SK-N-SH (cell line): ENCODE results near the gene THEMIS2. TPM values are rescaled to one million over a fixed set of nuclear protein-coding genes. Genes with fewer than 3 reads are reported as not detected.

Source experiments
- CTCF ChIA-PET: fragments of 300-600, 350-600 bp; formaldehyde crosslinking; extraction: SDS; loops from one replicate; lab custom pipeline; 2021; lab: Yijun Ruan, JAX
- POLR2A ChIA-PET: fragments of 350-600 bp; sonication (Branson Sonifier 250); formaldehyde crosslinking; extraction: SDS; loops from one replicate; lab custom pipeline; 2020; ENCODE audit warnings: antibody characterized with exemption, inconsistent platforms; lab: Yijun Ruan, JAX
- DNase-seq: peaks from one replicate; pipeline ENCODE4 v3.0.0; 2012
- H2AFZ ChIP-seq: fragments of 200-600 bp; sonication (generic); 2 replicates; pipeline ENCODE4 v1.8.1; 2016; ENCODE audit warnings: antibody characterized with exemption, mild to moderate bottlenecking, low read depth
- H3F3A ChIP-seq: fragments of 200-600 bp; sonication (generic); replicated peaks from 2 replicates; pipeline ENCODE3; 2016; ENCODE audit warnings: antibody characterized with exemption, mild to moderate bottlenecking; ENCODE audit not compliant: insufficient read depth
- H3K27ac ChIP-seq, 2 experiments: fragments of 200-500 bp in 1 of 2; fragments of 200-600 bp in 1 of 2; sonication (Bioruptor generic) in 1 of 2; sonication (generic), shearing (Covaris generic) in 1 of 2; 2 replicates each; pipeline versions ENCODE4 v1.5.1 to v1.6.1; 2014 to 2016; ENCODE audit warnings: low read depth in 2 of 2, inconsistent platforms in 1 of 2, low read length in 1 of 2, mild to moderate bottlenecking in 1 of 2, mixed read lengths in 1 of 2
- H3K27me3 ChIP-seq: fragments of 200-600 bp; sonication (generic), shearing (Covaris generic); 2 replicates; pipeline ENCODE4 v1.6.1; 2016; ENCODE audit warnings: mixed run types; ENCODE audit not compliant: insufficient read depth
- H3K36me3 ChIP-seq, 2 experiments: fragments of 200-500 bp in 1 of 2; fragments of 200-600 bp in 1 of 2; sonication (Bioruptor generic) in 1 of 2; sonication (generic) in 1 of 2; replicated peaks in 1 of 2; 2 replicates each; pipeline versions ENCODE3 to v1.5.1; 2014 to 2016; ENCODE audit warnings: low read length in 1 of 2, mild to moderate bottlenecking in 1 of 2; ENCODE audit not compliant: insufficient read depth in 2 of 2, control insufficient read depth in 1 of 2
- H3K4me1 ChIP-seq, 2 experiments: fragments of 200-500 bp in 1 of 2; fragments of 200-600 bp in 1 of 2; sonication (Bioruptor generic) in 1 of 2; sonication (generic), shearing (Covaris generic) in 1 of 2; 2 replicates each; pipeline versions ENCODE4 v1.5.1 to v1.6.1; 2014 to 2016; ENCODE audit warnings: low read depth in 1 of 2, low read length in 1 of 2, mixed run types in 1 of 2; ENCODE audit not compliant: insufficient read depth in 2 of 2, control insufficient read depth in 1 of 2
- H3K4me2 ChIP-seq: fragments of 200-600 bp; sonication (generic), shearing (Covaris generic); 2 replicates; pipeline ENCODE4 v1.6.1; 2017; ENCODE audit warnings: mixed run types
- H3K4me3 ChIP-seq, 2 experiments: fragments of 200-500 bp in 1 of 2; fragments of 200-600 bp in 1 of 2; sonication (Bioruptor generic) in 1 of 2; sonication (generic), shearing (Covaris generic) in 1 of 2; 2 replicates each; pipeline versions ENCODE4 v1.5.1 to v1.8.1; 2014 to 2016; ENCODE audit warnings: low read depth in 2 of 2, inconsistent platforms in 1 of 2, low read length in 1 of 2, mild to moderate bottlenecking in 1 of 2, mixed read lengths in 1 of 2, moderate library complexity in 1 of 2
- H3K79me2 ChIP-seq: fragments of 200-600 bp; sonication (generic); 2 replicates; pipeline ENCODE4 v1.8.1; 2017; ENCODE audit warnings: mild to moderate bottlenecking; ENCODE audit not compliant: insufficient read depth
- H3K9ac ChIP-seq: fragments of 200-600 bp; sonication (generic); 2 replicates; pipeline ENCODE4 v1.6.1; 2017; ENCODE audit warnings: mixed run types
- H3K9me2 ChIP-seq: fragments of 200-600 bp; sonication (generic); 2 replicates; pipeline ENCODE4 v1.6.1; 2017; ENCODE audit warnings: mixed run types
- H3K9me3 ChIP-seq: fragments of 200-600 bp; sonication (generic); 2 replicates; pipeline ENCODE4 v1.6.1; 2017; ENCODE audit warnings: mixed run types, mild to moderate bottlenecking, moderate library complexity
- H4K20me1 ChIP-seq: fragments of 200-600 bp; sonication (generic); 2 replicates; pipeline ENCODE4 v1.6.1; 2017; ENCODE audit warnings: mild to moderate bottlenecking, mixed run types; ENCODE audit not compliant: insufficient read depth
- EP300 ChIP-seq, 2 experiments: IDR thresholded peaks; 2 replicates each; pipeline versions ENCODE4 v1.4.0 to v1.6.1; 2012; ENCODE audit warnings: borderline replicate concordance in 1 of 2, low read depth in 1 of 2, low read length in 1 of 2
- MEF2A ChIP-seq: IDR thresholded peaks from 2 replicates; pipeline ENCODE4 v1.4.0; 2012; ENCODE audit warnings: low read depth, borderline replicate concordance
- NFIC ChIP-seq: IDR thresholded peaks from 2 replicates; pipeline ENCODE4 v1.4.0; 2012; ENCODE audit warnings: borderline replicate concordance
- RXRA ChIP-seq: IDR thresholded peaks from 2 replicates; pipeline ENCODE4 v1.4.0; 2012; ENCODE audit warnings: low read depth, mild to moderate bottlenecking, borderline replicate concordance
- SMC3 ChIP-seq: IDR thresholded peaks from 2 replicates; pipeline ENCODE4 v1.6.1; 2012; ENCODE audit warnings: low read depth, low read length, improper control_type of control experiment
- TEAD4 ChIP-seq: IDR thresholded peaks from 2 replicates; pipeline ENCODE4 v1.4.0; 2012; ENCODE audit warnings: mild to moderate bottlenecking, borderline replicate concordance; ENCODE audit not compliant: insufficient read depth
- YY1 ChIP-seq: IDR thresholded peaks from 2 replicates; pipeline ENCODE4 v1.4.0; 2012; ENCODE audit warnings: low read depth, mild to moderate bottlenecking
- WGBS: methylation state at CpG from one replicate; pipeline ENCODE4 v1.1.6; 2017; ENCODE audit warnings: low lambda C conversion rate; 5-methylcytosine and 5-hydroxymethylcytosine counted together
- polyA plus RNA-seq, 3 experiments: library from polyadenylated mRNA; depleted of rRNA; stranded (reverse); fragments of >200 nt; gene quantifications; 2 replicates each; pipeline ENCODE4 v1.2.3, GENCODE V29; 2012
- TF ChIP-seq, protein P1 (sequence below): IDR thresholded peaks from 2 replicates; pipeline ENCODE4 v1.4.0; 2012; ENCODE audit warnings: low read depth, borderline replicate concordance
- TF ChIP-seq, protein P2 (sequence below): IDR thresholded peaks from 2 replicates; pipeline ENCODE4 v1.4.0; 2012; ENCODE audit warnings: low read depth, borderline replicate concordance
- TF ChIP-seq, protein P3 (sequence below): fragments of 150-350 bp; IDR thresholded peaks from 2 replicates; pipeline ENCODE4 v1.6.1; 2016; ENCODE audit warnings: mild to moderate bottlenecking, low read depth, low read length
- TF ChIP-seq, protein P4 (sequence below): IDR thresholded peaks from 2 replicates; pipeline ENCODE4; 2012
- TF ChIP-seq, protein P5 (sequence below): fragments of 150-350 bp; IDR thresholded peaks from 2 replicates; pipeline ENCODE4 v1.6.1; 2017; ENCODE audit warnings: antibody characterized with exemption, low read length, low read depth, borderline replicate concordance

The THEMIS2 gene
- polyA plus RNA-seq, 1 of the 3 experiments (the other 2 are of a cell fraction) = 4.1 TPM

DNA sequence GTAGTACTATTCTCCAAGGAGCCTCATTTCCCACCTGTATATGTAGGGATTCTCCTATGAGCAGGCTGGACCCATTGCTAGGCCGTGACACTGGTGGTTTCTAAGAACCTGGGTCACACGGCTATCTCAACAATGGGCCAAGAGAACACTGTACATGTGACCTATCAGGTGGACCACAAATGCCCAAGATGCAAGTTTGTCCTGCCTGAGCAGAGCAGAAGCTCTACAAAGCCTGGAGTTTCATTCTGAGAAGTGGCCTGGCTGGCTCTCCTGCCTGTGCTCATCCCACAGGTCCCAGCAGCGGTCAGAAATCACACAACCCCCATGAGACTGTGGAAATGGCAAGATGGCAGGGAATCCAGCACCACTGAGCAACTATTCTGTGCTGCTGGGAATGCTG lies 17.2 kb downstream of the THEMIS2 start:
- WGBS = 93% methylated on average over 3 of the region's 3 CpGs
- no peak overlapping the region for H3K9ac ChIP-seq
- H4K20me1 ChIP-seq = no peaks in the 10 kb centered on the region
- H3K79me2 ChIP-seq = no peaks in the 10 kb centered on the region
- CTCF ChIA-PET = no interaction called here
- H3K4me1 ChIP-seq = no peaks in the 10 kb centered on the region
- H2AFZ ChIP-seq = no peak overlapping the region
- no peak overlapping the region for H3K4me2 ChIP-seq
- DNase-seq = no peak
- H3K27ac ChIP-seq = no peak overlapping the region
- H3K36me3 ChIP-seq = peaks cover 32 to 40% of the 10 kb centered on the region in 2 experiments
- TF ChIP-seq RXRA (no peak), MEF2A (no peak), YY1 (no peak), TEAD4 (no peak), EP300 (IDR thresholded peaks at IDR 0.05; ENCODE audit: borderline replicate concordance in 1 of 2, low read depth in 1 of 2, low read length in 1 of 2) (no peak), SMC3 (no peak), NFIC (no peak)
- TF ChIP-seq, protein P1, sequence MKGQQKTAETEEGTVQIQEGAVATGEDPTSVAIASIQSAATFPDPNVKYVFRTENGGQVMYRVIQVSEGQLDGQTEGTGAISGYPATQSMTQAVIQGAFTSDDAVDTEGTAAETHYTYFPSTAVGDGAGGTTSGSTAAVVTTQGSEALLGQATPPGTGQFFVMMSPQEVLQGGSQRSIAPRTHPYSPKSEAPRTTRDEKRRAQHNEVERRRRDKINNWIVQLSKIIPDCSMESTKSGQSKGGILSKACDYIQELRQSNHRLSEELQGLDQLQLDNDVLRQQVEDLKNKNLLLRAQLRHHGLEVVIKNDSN = no peak
- TF ChIP-seq, protein P2, sequence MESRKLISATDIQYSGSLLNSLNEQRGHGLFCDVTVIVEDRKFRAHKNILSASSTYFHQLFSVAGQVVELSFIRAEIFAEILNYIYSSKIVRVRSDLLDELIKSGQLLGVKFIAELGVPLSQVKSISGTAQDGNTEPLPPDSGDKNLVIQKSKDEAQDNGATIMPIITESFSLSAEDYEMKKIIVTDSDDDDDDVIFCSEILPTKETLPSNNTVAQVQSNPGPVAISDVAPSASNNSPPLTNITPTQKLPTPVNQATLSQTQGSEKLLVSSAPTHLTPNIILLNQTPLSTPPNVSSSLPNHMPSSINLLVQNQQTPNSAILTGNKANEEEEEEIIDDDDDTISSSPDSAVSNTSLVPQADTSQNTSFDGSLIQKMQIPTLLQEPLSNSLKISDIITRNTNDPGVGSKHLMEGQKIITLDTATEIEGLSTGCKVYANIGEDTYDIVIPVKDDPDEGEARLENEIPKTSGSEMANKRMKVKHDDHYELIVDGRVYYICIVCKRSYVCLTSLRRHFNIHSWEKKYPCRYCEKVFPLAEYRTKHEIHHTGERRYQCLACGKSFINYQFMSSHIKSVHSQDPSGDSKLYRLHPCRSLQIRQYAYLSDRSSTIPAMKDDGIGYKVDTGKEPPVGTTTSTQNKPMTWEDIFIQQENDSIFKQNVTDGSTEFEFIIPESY = no peak
- TF ChIP-seq, protein P3, sequence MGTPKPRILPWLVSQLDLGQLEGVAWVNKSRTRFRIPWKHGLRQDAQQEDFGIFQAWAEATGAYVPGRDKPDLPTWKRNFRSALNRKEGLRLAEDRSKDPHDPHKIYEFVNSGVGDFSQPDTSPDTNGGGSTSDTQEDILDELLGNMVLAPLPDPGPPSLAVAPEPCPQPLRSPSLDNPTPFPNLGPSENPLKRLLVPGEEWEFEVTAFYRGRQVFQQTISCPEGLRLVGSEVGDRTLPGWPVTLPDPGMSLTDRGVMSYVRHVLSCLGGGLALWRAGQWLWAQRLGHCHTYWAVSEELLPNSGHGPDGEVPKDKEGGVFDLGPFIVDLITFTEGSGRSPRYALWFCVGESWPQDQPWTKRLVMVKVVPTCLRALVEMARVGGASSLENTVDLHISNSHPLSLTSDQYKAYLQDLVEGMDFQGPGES = no peak
- TF ChIP-seq, protein P4, sequence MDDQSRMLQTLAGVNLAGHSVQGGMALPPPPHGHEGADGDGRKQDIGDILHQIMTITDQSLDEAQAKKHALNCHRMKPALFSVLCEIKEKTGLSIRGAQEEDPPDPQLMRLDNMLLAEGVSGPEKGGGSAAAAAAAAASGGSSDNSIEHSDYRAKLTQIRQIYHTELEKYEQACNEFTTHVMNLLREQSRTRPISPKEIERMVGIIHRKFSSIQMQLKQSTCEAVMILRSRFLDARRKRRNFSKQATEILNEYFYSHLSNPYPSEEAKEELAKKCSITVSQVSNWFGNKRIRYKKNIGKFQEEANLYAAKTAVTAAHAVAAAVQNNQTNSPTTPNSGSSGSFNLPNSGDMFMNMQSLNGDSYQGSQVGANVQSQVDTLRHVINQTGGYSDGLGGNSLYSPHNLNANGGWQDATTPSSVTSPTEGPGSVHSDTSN = no peak
- TF ChIP-seq, protein P5, sequence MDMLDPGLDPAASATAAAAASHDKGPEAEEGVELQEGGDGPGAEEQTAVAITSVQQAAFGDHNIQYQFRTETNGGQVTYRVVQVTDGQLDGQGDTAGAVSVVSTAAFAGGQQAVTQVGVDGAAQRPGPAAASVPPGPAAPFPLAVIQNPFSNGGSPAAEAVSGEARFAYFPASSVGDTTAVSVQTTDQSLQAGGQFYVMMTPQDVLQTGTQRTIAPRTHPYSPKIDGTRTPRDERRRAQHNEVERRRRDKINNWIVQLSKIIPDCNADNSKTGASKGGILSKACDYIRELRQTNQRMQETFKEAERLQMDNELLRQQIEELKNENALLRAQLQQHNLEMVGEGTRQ = no peak
- TF ChIP-seq, all 33 proteins: peak for 0
- POLR2A ChIA-PET = no interaction called here
- Histone ChIP-seq H3K9me3 (no peaks in the 10 kb centered on the region), H3K4me3 (no peak overlapping the region), H3K9me2 (no peaks in the 10 kb centered on the region), H3F3A (no peaks in the 10 kb centered on the region), H3K27me3 (no peaks in the 10 kb centered on the region)
